HG03460 (cell line): ENCODE measurements around the gene CPNE4.
A peak's percentile ranks its signal among the peaks of the same experiment; 100 is the strongest.
"Not testable (repeated sequence)": the region's sequence is repeated elsewhere in the genome, so short reads cannot be mapped to it uniquely, and the experiment has no call there.

Source experiments
- ATAC-seq: cut with Tn5 transposase; IDR thresholded peaks from one replicate; pipeline ENCODE4 v1.9.1; 2021; ENCODE audit not compliant: unreplicated experiment

Gene CPNE4

GRCh38 chr3:131544557-131544956 lies 490.3 kb downstream of the CPNE4 start:
- no peak for ATAC-seq

DNA sequence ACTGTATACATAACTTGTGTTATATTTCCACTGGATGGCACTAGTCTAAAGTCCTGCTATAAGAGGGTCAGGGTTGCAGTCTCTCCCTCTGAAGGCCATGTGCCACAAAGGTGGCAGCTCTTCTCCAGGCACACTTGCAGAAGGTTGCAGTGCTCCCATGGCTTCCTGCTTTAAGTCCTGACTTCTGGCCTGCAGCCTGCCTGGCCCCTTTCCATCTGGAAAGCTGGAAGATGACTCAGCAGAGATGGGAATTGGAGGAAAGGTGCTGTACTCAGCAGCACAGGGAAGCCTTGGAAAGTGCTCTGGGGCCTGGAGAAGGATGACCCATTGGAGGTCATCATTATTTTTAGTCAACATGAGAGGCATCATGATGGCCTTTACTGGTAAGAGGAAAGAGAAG lies 491.1 kb downstream of the CPNE4 start:
- no peak for ATAC-seq

- ATAC-seq: no peak
These were observed 493.5 kb downstream of the CPNE4 start for GRCh38 chr3:131541288-131541687.

DNA sequence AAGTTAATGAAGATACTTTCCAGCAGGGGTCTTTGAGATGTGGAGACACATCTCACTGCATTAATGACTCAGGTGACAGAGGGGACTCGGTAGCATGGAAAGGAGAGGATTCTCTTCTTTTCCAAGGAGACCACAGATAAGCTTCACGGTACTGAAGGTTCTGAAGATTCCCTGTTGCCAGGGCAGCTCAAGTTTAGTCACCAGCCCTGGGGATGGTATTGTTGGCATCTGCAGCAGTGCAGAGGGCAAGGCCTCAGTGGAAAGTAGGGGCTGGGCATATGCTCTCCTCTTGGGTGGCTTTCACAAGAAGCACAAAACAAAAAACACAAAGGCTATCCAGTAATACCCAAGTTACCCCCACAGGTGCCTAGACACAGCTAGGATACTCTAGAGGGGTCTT lies 494.0 kb downstream of the CPNE4 start:
- ATAC-seq: no peak

GRCh38 chr3:131540143-131540542 lies 494.7 kb downstream of the CPNE4 start:
- no peak for ATAC-seq

- ATAC-seq: no peak
These were observed 495.8 kb downstream of the CPNE4 start for GRCh38 chr3:131538968-131539367.

GRCh38 chr3:131537531-131537930 lies 497.3 kb downstream of the CPNE4 start:
- ATAC-seq: no peak

- ATAC-seq: no peak
These were observed 499.2 kb downstream of the CPNE4 start for GRCh38 chr3:131535596-131535995.

DNA sequence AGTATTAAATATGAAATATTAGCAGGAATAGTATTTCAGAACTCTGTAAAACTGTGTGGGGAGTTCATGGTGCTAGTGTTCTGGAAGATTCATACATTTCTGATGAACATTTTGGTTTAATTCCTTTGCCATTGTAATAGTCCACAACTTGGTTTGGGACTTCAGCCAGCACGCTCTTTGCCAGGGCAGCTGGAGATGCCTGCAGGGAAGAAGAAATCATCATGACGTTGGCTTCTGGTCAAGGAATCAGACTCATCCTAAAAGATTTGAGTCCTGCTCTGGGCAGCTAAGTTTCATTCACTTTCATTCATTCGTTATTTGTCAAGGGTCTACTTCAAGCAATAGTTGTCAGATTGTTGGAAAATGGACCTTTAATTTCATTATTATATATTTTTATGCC lies 499.7 kb downstream of the CPNE4 start:
- ATAC-seq: no peak

DNA sequence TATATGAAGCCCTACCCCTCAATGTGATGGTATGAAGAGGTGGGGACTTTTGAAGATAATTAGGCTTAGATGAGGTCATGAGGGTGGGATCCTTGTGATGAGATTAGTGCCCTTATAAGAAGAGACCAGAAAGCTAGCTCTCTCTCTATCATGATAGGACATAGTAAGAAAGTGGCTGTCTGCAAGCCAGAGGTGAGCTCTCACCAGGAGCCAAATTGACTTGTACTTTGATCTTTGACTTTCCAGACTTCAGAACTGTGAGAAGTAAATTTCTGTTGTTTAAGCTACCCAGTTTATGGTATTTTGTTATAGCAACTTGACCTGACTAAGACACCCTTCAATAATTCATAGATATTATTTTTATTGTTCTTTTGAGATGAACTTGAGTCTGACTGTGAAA lies 502.2 kb downstream of the CPNE4 start:
- no peak for ATAC-seq

GRCh38 chr3:131530843-131531242 lies 504.0 kb downstream of the CPNE4 start:
- no peak for ATAC-seq

GRCh38 chr3:131530388-131530787 lies 504.4 kb downstream of the CPNE4 start:
- no peak for ATAC-seq

DNA sequence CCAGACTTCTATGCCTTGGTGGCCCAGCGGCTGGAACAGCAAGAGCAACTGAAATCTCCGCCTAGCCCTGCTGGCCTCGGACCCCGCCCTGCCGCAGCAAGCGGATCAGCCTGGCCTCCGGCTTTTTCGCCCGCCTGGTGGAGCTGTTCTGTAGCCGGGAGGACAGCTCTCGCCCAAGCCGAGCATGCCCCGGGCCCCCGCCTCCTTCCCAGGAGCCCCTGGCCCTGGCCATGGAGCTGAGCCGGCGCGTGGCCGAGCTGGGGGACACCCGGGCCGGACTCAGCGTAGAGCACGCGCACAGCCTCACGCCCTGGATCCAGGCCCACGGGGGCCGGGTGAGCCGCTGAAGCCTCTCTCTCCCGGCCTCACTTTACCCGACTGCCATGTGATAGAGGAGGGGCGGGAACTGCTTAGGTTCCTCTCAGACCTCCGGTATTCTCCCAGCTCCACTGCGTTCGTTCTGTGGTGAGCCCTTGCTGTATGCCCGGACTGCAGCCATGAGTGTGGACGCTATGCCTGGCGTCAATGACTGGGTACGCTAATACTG lies 507.9 kb downstream of the CPNE4 start:
- no peak for ATAC-seq

GRCh38 chr3:131518680-131519079 lies 516.1 kb downstream of the CPNE4 start:
- ATAC-seq: no peak

DNA sequence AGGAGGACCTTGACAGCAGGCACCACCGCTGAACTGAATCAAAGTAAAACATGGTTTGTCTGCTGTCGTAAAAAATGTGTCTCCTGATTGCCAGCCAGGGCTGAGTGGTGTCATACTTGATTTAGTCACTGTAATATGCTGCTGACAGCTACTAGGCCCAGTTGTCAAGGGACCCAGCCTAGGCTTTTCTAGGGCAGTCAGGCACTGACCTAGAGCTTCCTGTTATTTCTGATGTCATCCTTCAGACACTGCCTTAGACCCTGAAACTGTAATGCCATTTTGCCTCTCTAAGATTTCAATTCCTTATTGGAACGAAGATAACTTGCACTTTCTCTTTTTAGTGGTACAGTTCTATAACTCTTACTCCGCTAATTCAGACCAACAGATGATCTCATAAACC lies 529.4 kb downstream of the CPNE4 start:
- no peak for ATAC-seq

GRCh38 chr3:131503320-131503635 lies 531.5 kb downstream of the CPNE4 start:
- no peak for ATAC-seq

GRCh38 chr3:131502530-131503319 lies 532.1 kb downstream of the CPNE4 start, which contains the start of gene MRPL3:
Gene MRPL3, minus strand, starts transcription at chr3:131502971. Its CDS starts 150 bp downstream, at chr3:131502821.
- peak; percentile 94 for ATAC-seq

DNA sequence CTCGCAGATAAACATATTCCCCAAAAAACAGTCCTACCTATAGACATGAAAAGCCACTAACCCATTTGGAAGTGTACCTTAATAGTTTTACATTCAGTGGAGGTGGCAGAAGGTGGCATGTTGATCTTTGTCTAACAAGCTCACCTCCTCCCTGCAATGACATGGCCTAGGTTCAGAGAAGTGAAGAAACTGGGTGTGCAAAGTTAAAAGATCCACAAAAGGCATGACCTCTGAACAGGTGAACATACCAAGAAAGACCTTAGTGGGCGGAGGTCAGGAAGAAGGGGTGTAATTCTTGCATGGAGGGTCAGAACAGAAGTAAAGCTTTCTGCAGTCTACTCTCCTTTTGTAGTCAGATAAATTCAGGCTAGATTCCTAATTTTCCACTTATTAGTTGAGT lies 532.9 kb downstream of the CPNE4 start:
- ATAC-seq: no peak

- ATAC-seq: no peak
These were observed 540.1 kb downstream of the CPNE4 start for GRCh38 chr3:131494706-131495105.

DNA sequence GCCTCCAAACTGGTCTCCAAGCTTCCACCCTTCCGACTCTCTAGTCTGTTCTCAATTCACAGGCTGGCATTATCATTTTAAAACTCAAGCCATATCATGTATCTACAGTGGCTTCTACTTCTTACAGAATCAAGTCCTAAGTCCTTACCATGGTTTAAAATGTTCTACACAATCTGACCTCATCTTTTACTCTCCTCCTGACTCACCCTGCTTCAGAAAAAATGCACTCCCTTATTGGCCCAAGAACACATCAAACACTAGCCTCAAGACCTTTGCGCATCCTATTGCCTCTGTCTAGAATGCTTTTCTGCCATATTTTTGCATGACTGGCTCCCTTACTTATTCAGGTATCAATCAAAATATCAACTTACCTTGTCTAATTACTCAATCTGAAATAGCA lies 543.0 kb downstream of the CPNE4 start:
- no peak for ATAC-seq

DNA sequence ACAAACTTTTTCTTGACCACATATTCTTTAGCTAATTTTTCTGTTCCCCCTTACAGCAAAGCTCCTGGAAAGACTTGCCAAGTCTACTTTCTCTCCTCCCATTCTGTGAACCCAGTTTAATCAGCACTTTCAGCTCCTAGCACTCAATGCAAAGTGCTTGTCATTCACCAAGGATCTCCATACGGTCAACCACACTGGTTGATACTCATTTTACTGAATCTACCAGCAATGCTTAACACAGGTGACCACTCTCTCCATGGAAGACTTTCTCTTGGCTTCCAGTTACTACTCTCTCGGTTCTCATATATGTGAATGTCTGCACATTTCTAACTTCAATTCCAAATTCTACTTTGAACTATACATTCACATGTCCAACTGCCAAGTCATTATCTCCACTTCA lies 543.7 kb downstream of the CPNE4 start:
- no peak for ATAC-seq

- ATAC-seq: not testable (repeated sequence)
These were observed 548.3 kb downstream of the CPNE4 start for GRCh38 chr3:131486545-131486944.

DNA sequence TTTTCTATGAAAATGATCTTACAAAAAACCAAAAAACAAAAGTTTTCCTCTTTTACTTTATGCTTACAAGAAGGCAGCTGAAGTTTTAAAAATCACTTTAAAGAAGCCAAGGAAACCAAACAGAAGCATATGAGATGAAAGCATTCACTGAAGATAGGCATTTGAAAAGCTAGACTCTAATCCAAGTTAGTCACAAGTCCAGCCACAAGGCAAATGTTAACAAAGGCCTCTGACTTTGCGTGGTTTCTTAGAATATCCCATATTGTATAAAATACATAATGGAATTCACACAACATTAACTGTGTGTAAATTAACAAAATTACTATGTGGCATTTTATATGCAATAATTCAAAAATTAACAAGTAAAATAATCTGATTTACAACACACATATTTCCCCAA lies 549.7 kb downstream of the CPNE4 start:
- ATAC-seq: no peak
